ENCODE data around the gene SDHAF4.

DNA sequence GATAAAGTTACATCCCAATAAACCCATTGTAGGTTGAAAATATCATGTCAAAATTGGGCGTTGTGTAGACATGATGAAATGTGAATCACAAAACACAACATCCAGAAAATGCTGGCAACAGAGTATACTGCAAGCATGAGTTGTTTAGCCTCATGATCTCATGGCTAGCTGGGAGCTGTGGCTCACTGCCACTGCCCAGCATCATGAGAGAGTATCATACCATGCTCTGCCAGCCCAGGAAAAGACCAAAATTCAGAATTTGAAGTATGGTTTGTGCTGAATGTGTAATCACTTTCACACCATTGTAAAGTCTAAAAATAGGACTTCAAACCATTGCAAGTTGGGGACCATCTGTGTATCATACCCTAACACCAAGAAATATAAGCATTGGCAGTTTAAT, 55.7 kb downstream of the SDHAF4 start:
- TF ChIP-seq, protein P1, sequence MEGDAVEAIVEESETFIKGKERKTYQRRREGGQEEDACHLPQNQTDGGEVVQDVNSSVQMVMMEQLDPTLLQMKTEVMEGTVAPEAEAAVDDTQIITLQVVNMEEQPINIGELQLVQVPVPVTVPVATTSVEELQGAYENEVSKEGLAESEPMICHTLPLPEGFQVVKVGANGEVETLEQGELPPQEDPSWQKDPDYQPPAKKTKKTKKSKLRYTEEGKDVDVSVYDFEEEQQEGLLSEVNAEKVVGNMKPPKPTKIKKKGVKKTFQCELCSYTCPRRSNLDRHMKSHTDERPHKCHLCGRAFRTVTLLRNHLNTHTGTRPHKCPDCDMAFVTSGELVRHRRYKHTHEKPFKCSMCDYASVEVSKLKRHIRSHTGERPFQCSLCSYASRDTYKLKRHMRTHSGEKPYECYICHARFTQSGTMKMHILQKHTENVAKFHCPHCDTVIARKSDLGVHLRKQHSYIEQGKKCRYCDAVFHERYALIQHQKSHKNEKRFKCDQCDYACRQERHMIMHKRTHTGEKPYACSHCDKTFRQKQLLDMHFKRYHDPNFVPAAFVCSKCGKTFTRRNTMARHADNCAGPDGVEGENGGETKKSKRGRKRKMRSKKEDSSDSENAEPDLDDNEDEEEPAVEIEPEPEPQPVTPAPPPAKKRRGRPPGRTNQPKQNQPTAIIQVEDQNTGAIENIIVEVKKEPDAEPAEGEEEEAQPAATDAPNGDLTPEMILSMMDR (conservative IDR thresholded peaks at IDR 0.05 in 1 of 2, IDR thresholded peaks at IDR 0.05 in 1 of 2; ENCODE audit: low read depth in 1 of 2, low read length in 2 of 2): no peak
- TF ChIP-seq EZH2 (IDR thresholded peaks at IDR 0.05; ENCODE audit: low read length, missing control alignments): no peak
